ENCODE data around the gene TMEM252.

Gene TMEM252

DNA sequence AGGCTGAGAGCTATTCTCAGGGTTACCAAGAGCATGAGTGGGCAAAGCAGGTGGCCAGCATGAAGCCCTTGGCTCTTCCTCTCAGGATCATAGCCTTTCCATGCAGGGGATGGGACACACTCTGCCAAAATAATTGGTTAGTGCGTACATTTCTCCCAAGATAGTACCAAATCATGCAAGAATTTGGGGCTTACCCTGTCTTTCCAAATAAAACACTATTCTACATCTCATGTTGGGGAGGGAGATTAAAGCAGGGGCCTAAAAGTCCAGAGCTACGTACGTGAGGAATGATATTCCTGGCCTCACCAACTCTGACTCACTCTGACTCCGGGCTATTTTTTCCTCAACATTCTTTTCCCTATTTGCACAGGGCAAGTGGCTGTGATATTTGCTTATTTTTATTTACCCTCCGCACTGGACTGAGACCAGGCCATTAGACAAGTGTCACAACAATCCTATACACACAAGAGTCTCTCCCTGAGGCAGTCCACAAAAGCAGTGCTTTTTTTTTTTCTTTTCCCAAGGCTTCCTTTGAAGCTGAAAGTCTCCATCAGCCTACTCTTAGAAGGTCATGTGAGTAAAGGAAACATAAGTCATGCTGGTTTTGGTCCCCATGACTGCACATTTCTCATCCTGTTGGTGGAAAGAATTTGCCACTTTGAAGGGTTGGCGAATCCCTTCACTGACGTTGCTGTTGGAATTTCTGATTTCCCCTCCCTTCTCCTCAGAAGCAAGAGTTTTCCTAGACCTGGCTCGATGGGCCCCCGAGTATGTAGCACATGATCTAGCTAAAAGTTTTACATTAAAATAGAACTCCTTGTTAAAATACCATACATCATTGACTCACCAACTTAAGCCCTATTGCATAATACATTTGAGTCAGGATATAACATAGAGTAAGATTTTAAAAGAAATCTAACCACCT, 40.0 kb downstream of the TMEM252 start:
- peak; percentile 30 for DNase-seq (ENCODE audit: low read depth)
- H3K4me3 ChIP-seq (ENCODE audit: low read length) = no peak overlapping the region
- TF ChIP-seq, protein P1, sequence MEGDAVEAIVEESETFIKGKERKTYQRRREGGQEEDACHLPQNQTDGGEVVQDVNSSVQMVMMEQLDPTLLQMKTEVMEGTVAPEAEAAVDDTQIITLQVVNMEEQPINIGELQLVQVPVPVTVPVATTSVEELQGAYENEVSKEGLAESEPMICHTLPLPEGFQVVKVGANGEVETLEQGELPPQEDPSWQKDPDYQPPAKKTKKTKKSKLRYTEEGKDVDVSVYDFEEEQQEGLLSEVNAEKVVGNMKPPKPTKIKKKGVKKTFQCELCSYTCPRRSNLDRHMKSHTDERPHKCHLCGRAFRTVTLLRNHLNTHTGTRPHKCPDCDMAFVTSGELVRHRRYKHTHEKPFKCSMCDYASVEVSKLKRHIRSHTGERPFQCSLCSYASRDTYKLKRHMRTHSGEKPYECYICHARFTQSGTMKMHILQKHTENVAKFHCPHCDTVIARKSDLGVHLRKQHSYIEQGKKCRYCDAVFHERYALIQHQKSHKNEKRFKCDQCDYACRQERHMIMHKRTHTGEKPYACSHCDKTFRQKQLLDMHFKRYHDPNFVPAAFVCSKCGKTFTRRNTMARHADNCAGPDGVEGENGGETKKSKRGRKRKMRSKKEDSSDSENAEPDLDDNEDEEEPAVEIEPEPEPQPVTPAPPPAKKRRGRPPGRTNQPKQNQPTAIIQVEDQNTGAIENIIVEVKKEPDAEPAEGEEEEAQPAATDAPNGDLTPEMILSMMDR (conservative IDR thresholded peaks at IDR 0.05; ENCODE audit: low read length) = no peak

DNA sequence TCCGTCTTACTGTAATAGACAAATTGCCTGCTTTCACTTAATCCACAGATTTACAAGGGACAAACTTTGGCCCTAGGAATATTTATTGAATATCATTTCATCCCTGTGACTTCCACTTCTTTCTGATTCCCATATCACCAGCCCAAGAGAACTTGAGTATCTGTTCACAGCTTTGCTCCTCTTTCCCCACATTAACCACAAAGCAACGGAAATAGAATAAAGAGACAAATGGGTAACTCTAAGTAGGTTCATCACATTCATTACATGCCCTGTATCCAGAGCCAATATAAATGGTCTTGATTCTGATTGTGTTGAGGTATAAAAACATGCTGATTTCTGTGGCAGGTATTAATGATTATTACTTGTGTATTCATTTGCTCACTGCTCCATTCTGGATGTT, 41.9 kb downstream of the TMEM252 start:
- no peak for DNase-seq (ENCODE audit: low read depth)
- TF ChIP-seq, protein P1 (conservative IDR thresholded peaks at IDR 0.05; ENCODE audit: low read length) = no peak
- H3K4me3 ChIP-seq (ENCODE audit: low read length) = no peak overlapping the region

DNA sequence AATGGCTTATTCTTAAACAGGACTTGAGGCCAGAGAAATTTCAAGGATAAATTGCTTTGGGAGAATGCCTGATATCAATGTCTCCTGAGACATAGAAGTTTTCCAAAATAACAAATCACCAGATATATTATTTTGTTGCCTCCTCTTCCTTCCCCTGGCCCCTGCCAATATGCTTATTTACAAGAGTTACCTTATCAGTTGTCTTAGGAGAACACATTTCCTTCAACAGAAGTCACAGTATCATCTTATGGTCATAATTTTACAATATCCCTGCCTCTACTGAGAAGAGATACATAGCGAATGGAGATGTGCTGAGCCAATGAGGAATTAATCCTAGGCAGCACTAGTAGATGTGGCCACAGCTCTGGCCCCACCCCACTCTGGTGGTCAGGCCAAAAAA, 43.1 kb downstream of the TMEM252 start:
- no peak for DNase-seq (ENCODE audit: low read depth)
- TF ChIP-seq, protein P1 (conservative IDR thresholded peaks at IDR 0.05; ENCODE audit: low read length) = no peak
- no peak overlapping the region for H3K4me3 ChIP-seq (ENCODE audit: low read length)

DNA sequence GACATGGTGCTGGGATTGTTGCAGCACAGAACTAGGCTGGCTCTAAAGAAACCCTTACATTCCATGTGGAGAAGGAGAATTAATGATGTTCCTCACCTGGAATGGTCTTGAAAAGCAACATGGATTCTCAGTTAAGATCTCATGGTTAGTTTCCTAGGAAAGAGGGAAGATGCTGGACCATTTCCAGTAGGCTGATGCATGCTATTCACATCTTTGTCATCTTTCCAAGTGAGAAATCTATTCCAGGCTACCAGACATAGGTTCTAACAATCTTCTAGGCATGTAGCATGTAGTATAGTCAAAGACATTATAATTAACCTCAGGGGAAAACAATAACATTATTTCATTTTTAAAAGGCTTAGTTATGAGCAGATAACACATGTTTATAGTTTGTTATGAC, 44.3 kb downstream of the TMEM252 start:
- DNase-seq (ENCODE audit: low read depth) = peak; percentile 2
- no peak overlapping the region for H3K4me3 ChIP-seq (ENCODE audit: low read length)
- TF ChIP-seq, protein P1 (conservative IDR thresholded peaks at IDR 0.05; ENCODE audit: low read length) = no peak

DNA sequence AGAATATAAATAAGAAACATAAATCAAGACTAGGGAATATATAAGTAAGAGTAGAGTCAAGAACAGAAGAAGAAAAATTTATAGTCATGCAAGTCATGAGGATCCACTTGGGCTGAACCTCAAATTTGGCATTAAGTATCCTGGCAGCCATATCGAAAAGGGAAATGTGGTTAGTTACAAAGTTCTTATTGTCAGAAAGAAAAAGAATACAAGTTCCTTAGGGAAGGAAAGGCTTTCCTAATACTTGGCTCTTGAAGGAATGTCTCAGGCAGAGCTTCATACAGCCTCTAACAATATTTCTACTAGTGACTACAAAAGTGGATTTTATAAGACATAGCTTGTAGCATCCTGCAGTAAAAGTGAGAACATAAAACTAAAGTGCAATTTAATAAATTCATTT, 45.4 kb downstream of the TMEM252 start:
- TF ChIP-seq, protein P1 (conservative IDR thresholded peaks at IDR 0.05; ENCODE audit: low read length) = no peak
- peak; percentile 26 for DNase-seq (ENCODE audit: low read depth)
- H3K4me3 ChIP-seq (ENCODE audit: low read length) = no peak overlapping the region

DNA sequence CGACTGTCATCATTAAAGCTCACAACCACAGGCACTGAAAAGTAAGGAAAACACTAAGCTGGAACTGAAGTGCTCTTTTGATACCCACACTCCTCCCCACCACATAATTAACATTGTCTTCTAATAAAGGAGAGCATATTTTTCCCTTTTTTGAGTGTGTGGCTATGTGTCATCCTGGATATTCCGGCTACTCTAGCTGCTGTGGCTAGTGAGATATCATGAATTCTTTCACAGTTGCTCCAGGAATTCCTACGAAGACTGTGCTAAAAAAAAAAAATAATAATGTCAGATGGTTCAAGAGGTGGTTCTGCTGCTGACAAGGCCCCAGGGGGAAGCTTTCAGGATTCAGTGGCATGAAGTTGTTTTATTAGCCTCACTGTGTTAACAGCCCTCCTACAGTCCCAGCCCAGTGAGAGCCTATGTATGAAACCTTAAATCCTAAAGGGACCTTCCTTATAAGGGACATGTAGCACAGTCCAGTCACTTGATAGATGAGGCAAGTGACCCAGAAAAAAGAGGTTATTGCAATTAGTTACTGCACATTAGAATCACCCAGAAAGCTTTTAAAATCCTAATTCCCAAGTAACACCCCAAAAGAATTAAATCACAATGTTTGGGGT, 46.6 kb downstream of the TMEM252 start:
- TF ChIP-seq, protein P1 (conservative IDR thresholded peaks at IDR 0.05; ENCODE audit: low read length) = no peak

DNA sequence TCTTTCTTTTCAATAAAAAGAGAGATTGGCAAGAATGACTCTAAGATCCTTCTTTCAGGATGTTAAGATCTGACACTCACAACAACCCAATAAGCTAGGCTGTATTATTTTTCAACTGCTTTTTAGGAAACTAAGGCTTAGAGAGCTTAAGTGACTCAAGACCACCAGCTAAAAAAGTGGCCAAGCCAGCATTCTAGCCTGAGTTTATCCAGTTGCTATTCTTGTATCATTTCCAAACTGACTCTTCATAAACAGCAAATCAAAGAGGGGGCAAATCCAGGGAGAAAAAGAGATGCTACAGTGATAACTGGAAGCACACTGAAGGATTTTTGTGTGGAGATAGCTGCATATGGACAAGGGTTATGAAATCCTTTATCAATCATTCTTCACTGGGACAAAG, 47.1 kb downstream of the TMEM252 start:
- no peak for DNase-seq (ENCODE audit: low read depth)
- TF ChIP-seq, protein P1 (conservative IDR thresholded peaks at IDR 0.05; ENCODE audit: low read length) = no peak
- H3K4me3 ChIP-seq (ENCODE audit: low read length) = no peak overlapping the region

More for the DNA sequence above, 46.6 kb downstream of the TMEM252 start:
- peak; percentile 26 for DNase-seq (ENCODE audit: low read depth)
- no peak overlapping the region for H3K4me3 ChIP-seq (ENCODE audit: low read length)
